ENCODE measurements around the gene CCDC71. TPM values are rescaled to one million over a fixed set of nuclear protein-coding genes. Genes with fewer than 3 reads are reported as not detected.

The CCDC71 gene
- total and polyA plus RNA-seq, 2 experiments from 2014 or later, result 0.39 to 59.2 TPM

- Histone ChIP-seq H3K9me3 (ENCODE audit: low read depth) (no peaks in the 10 kb centered on the region), H3K27me3 (no peaks in the 10 kb centered on the region), H3K4me1 (ENCODE audit: low read depth) (no peaks in the 10 kb centered on the region), H3K27ac (no peak overlapping the region), H3K36me3 (no peaks in the 10 kb centered on the region), H3K4me3 (no peak overlapping the region)
- no peak for DNase-seq (ENCODE audit: low read depth in 1 of 2, low spot score in 1 of 2)
- TF ChIP-seq CTCF (IDR thresholded peaks at IDR 0.05; ENCODE audit: low read depth, low read length), result no peak
Measured at GRCh38 chr3:49153349-49153912, 12.7 kb downstream of the CCDC71 start.

GRCh38 chr3:49151610-49152009 lies 14.5 kb downstream of the CCDC71 start:
- no peaks in the 10 kb centered on the region for H3K9me3 ChIP-seq (ENCODE audit: low read depth)
- no peak for DNase-seq (ENCODE audit: low read depth in 1 of 2, low spot score in 1 of 2)
- no peak overlapping the region for H3K4me3 ChIP-seq
- TF ChIP-seq CTCF (IDR thresholded peaks at IDR 0.05; ENCODE audit: low read depth, low read length), result no peak
- H3K27me3 ChIP-seq, result no peaks in the 10 kb centered on the region
- H3K27ac ChIP-seq, result no peak overlapping the region
- H3K4me1 ChIP-seq (ENCODE audit: low read depth), result no peaks in the 10 kb centered on the region
- H3K36me3 ChIP-seq, result no peaks in the 10 kb centered on the region

GRCh38 chr3:49148159-49148558 lies 18.0 kb downstream of the CCDC71 start:
- no peak for TF ChIP-seq CTCF (IDR thresholded peaks at IDR 0.05; ENCODE audit: low read depth, low read length)
- H3K27me3 ChIP-seq, result no peaks in the 10 kb centered on the region
- H3K4me1 ChIP-seq (ENCODE audit: low read depth), result no peaks in the 10 kb centered on the region
- no peak overlapping the region for H3K4me3 ChIP-seq
- no peak overlapping the region for H3K27ac ChIP-seq
- no peaks in the 10 kb centered on the region for H3K9me3 ChIP-seq (ENCODE audit: low read depth)
- H3K36me3 ChIP-seq, result no peaks in the 10 kb centered on the region
- no peak for DNase-seq (ENCODE audit: low read depth in 1 of 2, low spot score in 1 of 2)

GRCh38 chr3:49140080-49140479 lies 26.1 kb downstream of the CCDC71 start:
- Histone ChIP-seq H3K4me3 (no peak overlapping the region), H3K27ac (no peak overlapping the region), H3K27me3 (no peaks in the 10 kb centered on the region), H3K4me1 (ENCODE audit: low read depth) (no peaks in the 10 kb centered on the region), H3K36me3 (no peaks in the 10 kb centered on the region), H3K9me3 (ENCODE audit: low read depth) (no peaks in the 10 kb centered on the region)
- no peak for TF ChIP-seq CTCF (IDR thresholded peaks at IDR 0.05; ENCODE audit: low read depth, low read length)
- no peak for DNase-seq (ENCODE audit: low read depth in 1 of 2, low spot score in 1 of 2)

- TF ChIP-seq CTCF (IDR thresholded peaks at IDR 0.05; ENCODE audit: low read depth, low read length), result no peak
- Histone ChIP-seq H3K27me3 (no peaks in the 10 kb centered on the region), H3K36me3 (no peaks in the 10 kb centered on the region), H3K4me1 (ENCODE audit: low read depth) (peaks cover 15% of the 10 kb centered on the region), H3K4me3 (no peak overlapping the region), H3K27ac (peak overlapping the region; percentile 46), H3K9me3 (ENCODE audit: low read depth) (no peaks in the 10 kb centered on the region)
- no peak for DNase-seq (ENCODE audit: low read depth in 1 of 2, low spot score in 1 of 2)
Measured at GRCh38 chr3:49135499-49135898, 30.6 kb downstream of the CCDC71 start.
